Hepatocyte (in vitro differentiated cells): Measurements from ENCODE around the gene ZSCAN31. TPM values are rescaled to one million over a fixed set of nuclear protein-coding genes. Genes with fewer than 3 reads are reported as not detected.

Experiments
- DNase-seq: peaks from one replicate; pipeline ENCODE4 v3.0.0-alpha.2; 2016; ENCODE audit warnings: low spot score
- H2AFZ ChIP-seq: fragments of 200-600 bp; sonication (generic); 2 replicates; pipeline ENCODE4 v1.6.0; 2016; ENCODE audit warnings: antibody characterized with exemption, mild to moderate bottlenecking
- H3K27ac ChIP-seq: fragments of 200-600 bp; sonication (generic); 2 replicates; pipeline ENCODE4 v1.5.1; 2016; ENCODE audit warnings: mild to moderate bottlenecking
- H3K27me3 ChIP-seq: fragments of 200-600 bp; sonication (generic); 2 replicates; pipeline ENCODE4 v1.6.1; 2016
- H3K36me3 ChIP-seq: fragments of 200-600 bp; sonication (generic); replicated peaks from 2 replicates; pipeline ENCODE4 v1.5.1; 2016; ENCODE audit warnings: low read depth; ENCODE audit not compliant: insufficient read depth
- H3K4me1 ChIP-seq: fragments of 200-600 bp; sonication (generic); 2 replicates; pipeline ENCODE4 v1.5.1; 2016; ENCODE audit warnings: mild to moderate bottlenecking, moderate library complexity; ENCODE audit not compliant: insufficient read depth
- H3K4me2 ChIP-seq: fragments of 200-600 bp; sonication (generic); 2 replicates; pipeline ENCODE4 v1.6.0; 2016
- H3K4me3 ChIP-seq: fragments of 200-600 bp; sonication (generic); 2 replicates; pipeline ENCODE4 v1.5.1; 2016; ENCODE audit warnings: mild to moderate bottlenecking
- H3K79me2 ChIP-seq: fragments of 200-600 bp; sonication (generic); 2 replicates; pipeline ENCODE4 v1.6.0; 2017; ENCODE audit warnings: mild to moderate bottlenecking
- H3K9me2 ChIP-seq: fragments of 200-600 bp; sonication (generic); replicated peaks from 2 replicates; pipeline ENCODE4 v1.6.0; 2017; ENCODE audit warnings: mild to moderate bottlenecking; ENCODE audit not compliant: insufficient read depth
- H3K9me3 ChIP-seq: fragments of 200-600 bp; sonication (generic); 2 replicates; pipeline ENCODE4 v1.5.1; 2016; ENCODE audit warnings: low read depth, mild to moderate bottlenecking
- H4K20me1 ChIP-seq: fragments of 200-600 bp; sonication (generic); 2 replicates; pipeline ENCODE4 v1.6.0; 2016; ENCODE audit warnings: mild to moderate bottlenecking; ENCODE audit not compliant: insufficient read depth, poor library complexity, severe bottlenecking
- CTCF ChIP-seq: fragments of 200-600 bp; sonication (generic); IDR thresholded peaks from 2 replicates; pipeline ENCODE4 v1.5.1; 2016; ENCODE audit warnings: antibody characterized with exemption, mild to moderate bottlenecking; ENCODE audit not compliant: poor library complexity
- EZH2 ChIP-seq: fragments of 200-600 bp; sonication (generic); IDR thresholded peaks from 2 replicates; pipeline ENCODE4 v1.6.1; 2016; ENCODE audit warnings: antibody characterized with exemption, mild to moderate bottlenecking, borderline replicate concordance
- EZH2phosphoT487 ChIP-seq: fragments of 200-600 bp; sonication (generic); IDR thresholded peaks from one replicate; pipeline ENCODE4 v1.6.1; 2018; ENCODE audit warnings: antibody characterized with exemption, mild to moderate bottlenecking, low read depth, moderate library complexity; ENCODE audit not compliant: unreplicated experiment, severe bottlenecking
- WGBS: methylation state at CpG from one replicate; pipeline ENCODE4 v1.1.6; 2016; ENCODE audit warnings: low lambda C conversion rate; ENCODE audit errors: missing lambda C conversion rate; 5-methylcytosine and 5-hydroxymethylcytosine counted together
- polyA plus RNA-seq: library from polyadenylated mRNA; unstranded; fragments of >200 nt; fragmentation: Nextera tagmentation; extraction: Ambion mirVana; gene quantifications from 2 replicates; pipeline ENCODE4 v1.2.1, GENCODE V29; 2016
- total RNA-seq: library from RNA; depleted of rRNA; stranded (reverse); fragments of >200 nt; gene quantifications from 2 replicates; pipeline ENCODE4 v1.2.3, GENCODE V29; 2014

Gene ZSCAN31
- total and polyA plus RNA-seq, 2 experiments from 2014 or later: 1.8 to 4.6 TPM

- no peak overlapping the region for H3K4me3 ChIP-seq
- H2AFZ ChIP-seq: no peak overlapping the region
- no peaks in the 10 kb centered on the region for H4K20me1 ChIP-seq
These were observed 53.0 kb downstream of the ZSCAN31 start for GRCh38 chr6:28282926-28283325.

GRCh38 chr6:28281288-28282064 lies 54.5 kb downstream of the ZSCAN31 start, which contains the start of gene PGBD1:
Gene PGBD1, plus strand, starts transcription at chr6:28281572. Its CDS starts 2,242 bp downstream, at chr6:28283814.
- Histone ChIP-seq H3K27ac (peak within 1 kb of the TSS; percentile 61), H3K9me3 (no peaks in the 10 kb centered on the region), H3K36me3 (no peaks in the 10 kb centered on the region), H2AFZ (peak within 1 kb of the TSS; percentile 97), H4K20me1 (no peaks in the 10 kb centered on the region), H3K79me2 (peaks cover 16% of the 10 kb centered on the region), H3K27me3 (no peaks in the 10 kb centered on the region), H3K9me2 (no peaks in the 10 kb centered on the region), H3K4me1 (peaks cover 5% of the 10 kb centered on the region), H3K4me2 (peak within 1 kb of the TSS; percentile 84), H3K4me3 (peak within 1 kb of the TSS; percentile 94)
- DNase-seq: peak; percentile 85
- under 1% methylated on average over 50 of the region's 50 CpGs for WGBS
- TF ChIP-seq EZH2phosphoT487: no peak
- TF ChIP-seq EZH2: no peak
- no peak for TF ChIP-seq CTCF

More at GRCh38 chr6:28282926-28283325, 53.0 kb downstream of the ZSCAN31 start:
- Histone ChIP-seq H3K79me2 (peaks cover 16% of the 10 kb centered on the region), H3K27me3 (no peaks in the 10 kb centered on the region), H3K9me3 (no peaks in the 10 kb centered on the region), H3K36me3 (no peaks in the 10 kb centered on the region), H3K9me2 (no peaks in the 10 kb centered on the region), H3K27ac (no peak overlapping the region), H3K4me2 (peak overlapping the region; percentile 84), H3K4me1 (peaks cover 5% of the 10 kb centered on the region)
- no peak for DNase-seq
- no peak for TF ChIP-seq EZH2phosphoT487
- TF ChIP-seq CTCF: no peak
- no peak for TF ChIP-seq EZH2
- WGBS: 96% methylated on average over 2 of the region's 2 CpGs

- Histone ChIP-seq H3K79me2 (peaks cover 16% of the 10 kb centered on the region), H3K27ac (no peak overlapping the region), H3K4me2 (peak overlapping the region; percentile 84), H3K27me3 (no peaks in the 10 kb centered on the region), H3K4me1 (peaks cover 5% of the 10 kb centered on the region), H2AFZ (peak overlapping the region; percentile 97), H4K20me1 (no peaks in the 10 kb centered on the region), H3K9me3 (no peaks in the 10 kb centered on the region), H3K9me2 (no peaks in the 10 kb centered on the region), H3K36me3 (no peaks in the 10 kb centered on the region), H3K4me3 (peak overlapping the region; percentile 94)
- no peak for DNase-seq
- WGBS: 48% methylated on average over 3 of the region's 3 CpGs
- no peak for TF ChIP-seq EZH2
- TF ChIP-seq EZH2phosphoT487: no peak
- no peak for TF ChIP-seq CTCF
These were observed 55.2 kb downstream of the ZSCAN31 start for GRCh38 chr6:28280595-28281287.
